GM21360 (cell line): Measurements from ENCODE around the gene CTNNA1.
"Not testable (repeated sequence)": the region's sequence is repeated elsewhere in the genome, so short reads cannot be mapped to it uniquely, and the experiment has no call there.

Source experiments
- ATAC-seq: cut with Tn5 transposase; IDR thresholded peaks from one replicate; pipeline ENCODE4 v1.9.1; 2021; ENCODE audit warnings: mild to moderate bottlenecking, moderate library complexity; ENCODE audit not compliant: unreplicated experiment

Gene CTNNA1

GRCh38 chr5:138757061-138757776, 4.0 kb downstream of the CTNNA1 start:
- ATAC-seq: no peak

GRCh38 chr5:138760448-138761110, 7.4 kb downstream of the CTNNA1 start:
- no peak for ATAC-seq

- ATAC-seq: not testable (repeated sequence)
Observed at GRCh38 chr5:138761115-138761514, 7.9 kb downstream of the CTNNA1 start.

- not testable (repeated sequence) for ATAC-seq
Observed at GRCh38 chr5:138761670-138762069, 8.4 kb downstream of the CTNNA1 start.

GRCh38 chr5:138762110-138762509, 8.9 kb downstream of the CTNNA1 start:
- ATAC-seq: no peak

- no peak for ATAC-seq
Observed at GRCh38 chr5:138763037-138763778, 10.0 kb downstream of the CTNNA1 start.

- ATAC-seq: no peak
Observed at GRCh38 chr5:138770291-138770690, 17.1 kb downstream of the CTNNA1 start.

GRCh38 chr5:138770977-138771376, 17.8 kb downstream of the CTNNA1 start:
- ATAC-seq: no peak

GRCh38 chr5:138772986-138773594, 19.9 kb downstream of the CTNNA1 start:
- ATAC-seq: no peak

GRCh38 chr5:138773624-138774023, 20.4 kb downstream of the CTNNA1 start:
- ATAC-seq: not testable (repeated sequence)

GRCh38 chr5:138775034-138775433, 21.8 kb downstream of the CTNNA1 start:
- no peak for ATAC-seq

GRCh38 chr5:138778234-138778633, 25.0 kb downstream of the CTNNA1 start:
- ATAC-seq: no peak

- ATAC-seq: no peak
Observed at GRCh38 chr5:138783976-138784375, 30.8 kb downstream of the CTNNA1 start.

- no peak for ATAC-seq
Observed at GRCh38 chr5:138784590-138784989, 31.4 kb downstream of the CTNNA1 start.

GRCh38 chr5:138789771-138790242, 36.6 kb downstream of the CTNNA1 start:
- ATAC-seq: no peak

- ATAC-seq: no peak
Observed at GRCh38 chr5:138790684-138791083, 37.5 kb downstream of the CTNNA1 start.

GRCh38 chr5:138792195-138792790, 39.1 kb downstream of the CTNNA1 start:
- ATAC-seq: no peak

- no peak for ATAC-seq
Observed at GRCh38 chr5:138793575-138793974, 40.4 kb downstream of the CTNNA1 start.

GRCh38 chr5:138803285-138803684, 50.1 kb downstream of the CTNNA1 start:
- no peak for ATAC-seq

GRCh38 chr5:138803935-138804334, 50.7 kb downstream of the CTNNA1 start:
- ATAC-seq: no peak

GRCh38 chr5:138805096-138805495, 51.9 kb downstream of the CTNNA1 start:
- ATAC-seq: no peak
